GM15510 (cell line): ENCODE measurements around the gene TMCC2.

Source experiments
- POLR2A ChIP-seq: IDR thresholded peaks from 3 replicates; pipeline ENCODE4 v1.6.1; 2011; ENCODE audit warnings: borderline replicate concordance; ENCODE audit not compliant: insufficient read length; ENCODE audit errors: extremely low read depth

The TMCC2 gene

GRCh38 chr1:205273551-205273982 lies 45.8 kb downstream of the TMCC2 start:
- no peak for TF ChIP-seq POLR2A

DNA sequence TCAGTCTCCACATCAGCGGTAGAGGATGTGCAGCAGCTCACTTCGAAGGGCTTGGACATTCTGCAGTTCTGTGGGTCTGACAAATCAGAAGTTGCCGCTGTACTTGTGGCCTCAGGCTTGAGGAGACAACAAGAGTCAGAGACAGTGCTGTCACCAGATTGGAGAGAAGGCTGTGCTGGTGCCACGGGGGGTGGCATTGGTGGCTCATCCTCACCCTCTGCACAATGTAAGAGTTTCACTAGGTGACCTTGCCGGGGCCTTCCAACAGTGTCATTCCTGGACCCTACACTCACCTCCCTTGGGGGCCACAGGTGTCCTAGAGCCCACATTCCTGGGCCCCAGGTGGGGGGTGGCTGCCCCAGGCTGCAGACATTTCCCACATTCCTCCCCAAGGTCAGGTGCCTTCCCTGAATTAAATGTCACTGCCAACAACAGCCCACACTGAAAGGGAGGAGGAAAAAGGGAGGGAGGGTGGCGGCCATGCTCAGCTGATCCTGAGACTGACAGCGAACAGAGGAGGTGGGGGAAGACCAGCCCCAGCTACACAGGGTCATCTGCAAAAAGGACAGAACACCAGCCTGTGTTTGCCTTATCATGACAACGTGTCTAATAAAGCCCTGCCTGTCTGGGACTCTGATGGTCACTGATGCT lies 46.4 kb downstream of the TMCC2 start:
- TF ChIP-seq POLR2A: no peak

GRCh38 chr1:205275133-205275532 lies 47.4 kb downstream of the TMCC2 start:
- TF ChIP-seq POLR2A: no peak

DNA sequence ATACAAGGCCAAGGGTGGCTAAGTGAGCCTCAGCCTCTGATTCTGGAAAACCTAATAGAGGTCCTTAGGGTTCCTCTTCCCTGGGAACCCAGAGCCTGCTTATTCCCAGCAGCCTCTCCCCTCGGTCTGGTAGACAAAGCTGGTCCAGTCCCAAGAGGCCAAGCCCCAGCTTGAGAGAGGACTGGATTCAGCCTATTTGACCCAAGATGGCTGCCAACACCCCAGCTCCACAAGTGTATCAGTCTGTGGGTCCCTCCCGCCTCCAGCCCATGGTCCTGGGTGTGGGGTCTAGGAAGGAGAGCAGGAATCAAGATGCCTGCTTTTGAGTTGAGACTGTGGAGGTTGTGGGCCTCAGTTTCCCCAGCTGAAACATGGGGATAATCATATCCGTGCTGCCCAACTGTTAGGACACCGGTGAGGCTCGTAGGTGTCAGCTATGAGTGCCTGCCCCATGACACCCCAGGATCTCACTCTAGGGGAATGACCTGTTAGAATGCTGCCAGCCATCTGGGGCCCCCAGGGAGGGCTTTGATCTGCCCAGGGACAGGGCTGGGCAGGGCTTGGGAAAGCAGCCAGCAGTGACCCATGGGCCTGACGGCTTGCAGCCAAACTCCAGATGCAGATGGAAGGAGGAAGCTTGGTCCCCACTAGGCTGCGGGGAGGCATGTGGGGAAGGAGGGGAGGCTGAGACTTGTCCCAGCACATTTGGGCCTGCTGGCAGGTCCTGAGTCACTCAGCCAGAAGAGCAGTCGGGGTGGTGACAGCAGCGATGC lies 48.4 kb downstream of the TMCC2 start:
- TF ChIP-seq POLR2A: no peak

- TF ChIP-seq POLR2A: no peak
These were observed 48.9 kb downstream of the TMCC2 start for GRCh38 chr1:205276689-205277065.

DNA sequence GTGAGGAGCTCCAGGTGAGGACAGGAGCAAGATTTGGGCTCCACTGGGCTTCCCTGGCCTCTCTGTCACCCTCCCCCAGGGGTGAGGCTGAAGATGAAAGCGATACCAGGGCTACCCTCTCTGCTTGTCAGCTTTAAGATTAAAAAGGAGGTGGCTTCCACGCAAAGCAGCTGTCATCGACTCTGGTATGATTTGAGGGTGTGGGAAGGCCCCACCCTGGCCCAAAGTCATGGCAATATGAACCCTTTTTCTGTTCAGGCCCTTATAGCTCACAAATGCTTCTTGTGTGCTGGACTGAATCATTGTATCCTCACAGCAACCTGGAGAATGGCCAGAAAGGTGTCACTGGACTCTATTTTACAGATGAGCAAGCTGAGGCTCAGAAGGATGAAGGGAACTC lies 52.2 kb downstream of the TMCC2 start:
- TF ChIP-seq POLR2A: no peak

DNA sequence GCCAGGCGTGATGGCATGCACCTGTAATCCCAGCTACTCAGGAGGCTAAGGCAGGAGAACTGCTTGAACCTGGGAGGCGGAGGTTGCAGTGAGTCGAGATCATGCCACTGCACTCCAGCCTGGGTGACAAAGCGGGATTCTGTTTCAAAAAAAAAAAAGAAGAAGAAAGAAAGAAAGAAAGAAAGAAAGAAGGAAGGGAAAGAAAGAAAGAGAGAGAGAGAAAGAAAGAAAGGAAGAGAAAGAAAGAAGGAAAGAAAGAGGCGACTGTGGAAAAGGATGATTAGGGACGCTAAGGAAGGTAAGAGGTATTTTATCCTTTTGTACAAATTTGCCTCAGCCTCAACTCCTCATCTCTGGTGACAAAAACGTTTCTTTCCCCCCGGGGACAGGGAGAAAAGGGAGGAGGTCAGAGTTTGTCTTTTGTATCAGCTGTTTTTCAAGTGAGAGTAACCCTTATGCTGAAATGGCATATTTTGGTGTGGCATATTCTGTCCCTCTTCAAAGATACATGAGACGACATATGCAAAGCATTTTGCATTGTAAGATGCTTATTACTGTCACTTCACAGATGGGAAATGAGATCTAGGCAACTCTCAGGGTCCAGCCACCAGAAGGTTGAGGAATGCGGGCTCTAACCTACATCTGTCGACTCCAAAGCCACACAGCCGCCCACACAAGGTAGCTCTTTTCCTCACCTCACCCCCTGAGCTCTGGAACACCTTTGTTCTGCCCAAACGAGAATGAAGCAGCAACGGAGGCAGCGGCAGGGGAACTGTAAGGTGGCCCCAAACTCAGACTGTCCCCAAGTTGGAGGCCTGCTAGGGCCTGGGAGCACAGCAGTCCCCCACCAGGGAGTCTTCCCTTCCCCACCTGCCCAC lies 55.8 kb downstream of the TMCC2 start:
- no peak for TF ChIP-seq POLR2A

- TF ChIP-seq POLR2A: no peak
These were observed 56.8 kb downstream of the TMCC2 start for GRCh38 chr1:205284420-205285144.

DNA sequence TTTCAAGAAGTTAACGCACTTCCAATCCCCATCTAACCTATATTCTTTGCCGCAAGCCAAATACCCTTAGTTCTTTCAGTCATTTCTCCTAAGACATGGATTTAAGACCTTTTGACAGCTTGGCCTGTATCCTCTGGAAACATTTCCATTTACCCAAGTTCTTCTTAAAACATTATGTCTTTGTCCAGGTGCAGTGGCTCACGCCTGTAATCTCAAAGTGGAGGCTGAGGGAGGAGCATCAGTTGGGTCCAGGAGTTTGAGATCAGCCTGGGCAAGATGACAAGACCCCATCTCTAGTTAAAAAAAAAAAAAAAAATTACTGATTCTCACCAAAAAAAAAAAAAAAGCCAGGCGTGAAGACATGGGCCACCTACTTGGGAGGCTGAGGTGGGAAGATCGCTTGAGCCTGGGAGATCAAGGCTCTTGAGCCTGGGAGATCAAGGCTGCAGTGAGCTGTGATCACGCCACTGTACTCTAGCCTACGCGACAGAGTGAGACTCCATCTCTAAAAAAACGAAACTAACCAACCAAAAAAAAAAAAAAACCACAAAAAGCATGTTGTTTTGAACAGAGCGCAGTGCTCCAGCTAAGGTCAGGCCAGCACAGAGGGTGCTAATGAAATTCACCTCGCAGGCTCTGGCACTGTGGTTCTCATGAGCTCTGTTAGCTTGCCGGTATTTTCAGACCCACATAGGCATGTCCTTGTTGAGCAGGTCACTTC lies 57.8 kb downstream of the TMCC2 start:
- TF ChIP-seq POLR2A: no peak

DNA sequence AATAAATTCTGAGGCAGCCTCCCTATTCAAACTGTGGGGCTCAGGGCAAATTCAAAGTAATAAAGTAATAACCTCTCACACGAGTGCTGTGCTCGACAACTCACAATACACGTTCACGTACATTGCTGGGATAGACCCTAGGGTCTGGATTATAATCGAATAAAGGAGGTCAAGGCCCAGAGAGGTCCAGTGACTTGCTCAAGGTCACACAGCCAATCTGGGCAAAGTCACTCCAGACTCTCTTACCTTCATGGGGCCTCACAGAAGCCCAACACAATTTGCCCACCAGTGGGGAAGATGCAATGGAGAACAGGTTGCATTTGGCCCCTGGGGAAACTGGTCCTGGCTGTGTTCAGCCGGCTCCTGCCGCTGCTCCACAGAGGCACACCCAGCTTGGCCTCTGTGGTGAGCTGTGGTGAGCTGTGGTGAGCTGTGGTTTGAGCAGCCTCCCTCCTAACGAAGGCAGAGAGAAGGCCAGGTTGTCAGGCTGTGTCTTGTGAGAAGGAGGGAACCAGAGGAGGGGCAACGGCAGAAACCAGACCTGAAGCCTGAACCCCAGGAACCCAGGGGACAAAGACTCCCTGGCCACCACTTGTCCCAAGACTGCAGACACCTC lies 58.7 kb downstream of the TMCC2 start:
- no peak for TF ChIP-seq POLR2A

DNA sequence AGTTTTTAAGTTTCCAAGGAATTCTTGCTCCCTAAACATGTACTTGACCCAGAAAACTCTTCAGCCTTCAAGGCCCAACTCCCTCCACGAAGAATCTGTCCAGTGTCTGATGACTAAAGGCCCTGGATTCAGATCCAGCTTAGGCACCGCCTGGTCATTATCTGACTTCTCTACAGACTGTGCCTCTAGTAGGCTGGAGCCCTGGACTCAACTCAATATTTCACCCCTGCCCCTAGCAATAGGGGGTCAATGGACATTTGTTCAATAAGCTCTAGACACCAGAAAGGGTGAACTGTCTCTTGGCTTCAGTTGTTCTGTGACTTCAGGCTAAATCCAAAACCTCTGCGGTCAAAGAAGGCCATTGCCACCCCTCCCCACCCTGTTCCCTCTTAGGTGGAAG lies 59.3 kb downstream of the TMCC2 start:
- TF ChIP-seq POLR2A: no peak

- no peak for TF ChIP-seq POLR2A
These were observed 60.2 kb downstream of the TMCC2 start for GRCh38 chr1:205287767-205288559.

DNA sequence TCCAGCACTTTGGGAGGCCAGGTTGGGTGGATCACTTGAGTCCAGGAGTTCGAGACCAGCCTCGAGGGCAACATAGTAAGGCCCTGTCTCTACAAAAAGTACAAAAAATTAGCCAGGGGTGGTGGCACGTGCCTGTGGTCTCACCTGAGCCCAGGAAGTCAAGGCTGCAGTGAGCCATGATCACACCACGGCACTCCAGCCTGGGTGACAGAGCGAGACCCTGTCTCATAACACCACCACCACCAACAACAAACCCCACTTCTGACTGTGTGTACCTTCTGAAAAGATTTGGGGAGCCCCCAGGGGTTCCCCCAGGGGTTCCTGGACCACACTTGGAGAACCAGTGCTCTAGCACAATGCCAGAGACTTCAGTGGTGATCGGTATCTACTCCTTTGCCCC lies 63.9 kb downstream of the TMCC2 start:
- no peak for TF ChIP-seq POLR2A
